Nephron progenitor cell (in vitro differentiated cells): Measurements from ENCODE around the gene JAK1.

ENCODE experiments used
- DNase-seq: peaks from one replicate; pipeline ENCODE4 v3.0.0; 2021
- H3K27ac Mint-ChIP-seq: 2 replicates; pipeline ENCODE4 v1.8.0; 2021; ENCODE audit warnings: mild to moderate bottlenecking, moderate library complexity, mixed read lengths
- H3K27me3 Mint-ChIP-seq: 2 replicates; pipeline ENCODE4 v1.8.0; 2021; ENCODE audit warnings: mild to moderate bottlenecking, low read depth, mixed read lengths; ENCODE audit not compliant: poor library complexity
- H3K36me3 Mint-ChIP-seq: 2 replicates; pipeline ENCODE4 v1.8.0; 2021; ENCODE audit warnings: low read depth, mixed read lengths
- H3K4me1 Mint-ChIP-seq: 2 replicates; pipeline ENCODE4 v1.8.0; 2021; ENCODE audit warnings: mixed read lengths
- H3K4me3 Mint-ChIP-seq: 2 replicates; pipeline ENCODE4 v1.8.0; 2021; ENCODE audit warnings: mild to moderate bottlenecking, moderate library complexity, mixed read lengths
- H3K9me3 Mint-ChIP-seq: 2 replicates; pipeline ENCODE4 v1.8.0; 2021; ENCODE audit warnings: mild to moderate bottlenecking, moderate library complexity, mixed read lengths
- CTCF ChIP-seq: fragments of 200-600 bp; sonication (generic); IDR thresholded peaks from 2 replicates; pipeline ENCODE4 v1.5.0; 2021; ENCODE audit warnings: antibody characterized with exemption

The JAK1 gene

GRCh38 chr1:64967381-64967780, 1.0 kb upstream of the JAK1 start:
- DNase-seq, result peak; percentile 12
- no peaks in the 10 kb centered on the region for H3K9me3 Mint-ChIP-seq
- no peak for TF ChIP-seq CTCF
- no peaks in the 10 kb centered on the region for H3K36me3 Mint-ChIP-seq
- peak overlapping the region; percentile 6 for H3K27ac Mint-ChIP-seq
- H3K27me3 Mint-ChIP-seq, result peaks cover 33% of the 10 kb centered on the region
- peak overlapping the region; percentile 87 for H3K4me3 Mint-ChIP-seq
- H3K4me1 Mint-ChIP-seq, result peaks cover 25% of the 10 kb centered on the region

- H3K27me3 Mint-ChIP-seq, result peaks cover 33% of the 10 kb centered on the region
These were observed 787 bp downstream of the JAK1 start for GRCh38 chr1:64965366-64966157.

GRCh38 chr1:64963466-64963865, 2.9 kb downstream of the JAK1 start:
- DNase-seq, result no peak
- Mint-ChIP-seq H3K9me3 (no peaks in the 10 kb centered on the region), H3K4me1 (peaks cover 32% of the 10 kb centered on the region), H3K4me3 (no peak overlapping the region), H3K27me3 (peaks cover 29% of the 10 kb centered on the region), H3K36me3 (no peaks in the 10 kb centered on the region), H3K27ac (no peak overlapping the region)
- no peak for TF ChIP-seq CTCF

More at GRCh38 chr1:64965366-64966157, 787 bp downstream of the JAK1 start:
- TF ChIP-seq CTCF, result no peak
- peak; percentile 51 for DNase-seq
- no peaks in the 10 kb centered on the region for H3K9me3 Mint-ChIP-seq
- H3K36me3 Mint-ChIP-seq, result no peaks in the 10 kb centered on the region
- H3K4me3 Mint-ChIP-seq, result peak overlapping the region; percentile 89
- peaks cover 32% of the 10 kb centered on the region for H3K4me1 Mint-ChIP-seq
- H3K27ac Mint-ChIP-seq, result peak overlapping the region; percentile 17

GRCh38 chr1:64962441-64962840, 3.9 kb downstream of the JAK1 start:
- H3K4me3 Mint-ChIP-seq, result no peak overlapping the region
- peak overlapping the region; percentile 21 for H3K27ac Mint-ChIP-seq
- peaks cover 24% of the 10 kb centered on the region for H3K27me3 Mint-ChIP-seq
- no peak for DNase-seq
- H3K36me3 Mint-ChIP-seq, result no peaks in the 10 kb centered on the region
- no peaks in the 10 kb centered on the region for H3K9me3 Mint-ChIP-seq
- no peak for TF ChIP-seq CTCF
- peaks cover 35% of the 10 kb centered on the region for H3K4me1 Mint-ChIP-seq

GRCh38 chr1:64961923-64962322, 4.4 kb downstream of the JAK1 start:
- H3K4me3 Mint-ChIP-seq, result no peak overlapping the region
- H3K27ac Mint-ChIP-seq, result no peak overlapping the region
- TF ChIP-seq CTCF, result no peak
- H3K9me3 Mint-ChIP-seq, result no peaks in the 10 kb centered on the region
- DNase-seq, result no peak
- H3K4me1 Mint-ChIP-seq, result peaks cover 29% of the 10 kb centered on the region
- peaks cover 20% of the 10 kb centered on the region for H3K27me3 Mint-ChIP-seq
- no peaks in the 10 kb centered on the region for H3K36me3 Mint-ChIP-seq

- H3K36me3 Mint-ChIP-seq, result no peaks in the 10 kb centered on the region
- DNase-seq, result no peak
- H3K27ac Mint-ChIP-seq, result no peak overlapping the region
- peaks cover 20% of the 10 kb centered on the region for H3K27me3 Mint-ChIP-seq
- H3K9me3 Mint-ChIP-seq, result no peaks in the 10 kb centered on the region
- H3K4me3 Mint-ChIP-seq, result no peak overlapping the region
- no peak for TF ChIP-seq CTCF
- H3K4me1 Mint-ChIP-seq, result peaks cover 26% of the 10 kb centered on the region
These were observed 5.6 kb downstream of the JAK1 start for GRCh38 chr1:64960731-64961130.
